GM21528 (cell line): Measurements from ENCODE around the gene EIF3C.
"Not testable (repeated sequence)": the region's sequence is repeated elsewhere in the genome, so short reads cannot be mapped to it uniquely, and the experiment has no call there.

Experiments used
- ATAC-seq: cut with Tn5 transposase; IDR thresholded peaks from one replicate; pipeline ENCODE4 v1.9.1; 2021; ENCODE audit warnings: mild to moderate bottlenecking, moderate library complexity; ENCODE audit not compliant: unreplicated experiment, low FRiP score

Gene EIF3C

GRCh38 chr16:28711220-28712083, at the start of gene EIF3C:
Gene EIF3C (plus strand): TSS chr16:28711464. CDS start chr16:28711687, 223 bp downstream.
- peak; percentile 95 for ATAC-seq

- ATAC-seq = not testable (repeated sequence)
Observed at GRCh38 chr16:28666264-28666663, 45.0 kb upstream of the EIF3C start.

- not testable (repeated sequence) for ATAC-seq
Observed at GRCh38 chr16:28667480-28667879, 43.8 kb upstream of the EIF3C start.

- not testable (repeated sequence) for ATAC-seq
Observed at GRCh38 chr16:28668199-28668598, 43.1 kb upstream of the EIF3C start.

- ATAC-seq = peak; percentile 72
Observed at GRCh38 chr16:28688327-28688952, 22.8 kb upstream of the EIF3C start.

DNA sequence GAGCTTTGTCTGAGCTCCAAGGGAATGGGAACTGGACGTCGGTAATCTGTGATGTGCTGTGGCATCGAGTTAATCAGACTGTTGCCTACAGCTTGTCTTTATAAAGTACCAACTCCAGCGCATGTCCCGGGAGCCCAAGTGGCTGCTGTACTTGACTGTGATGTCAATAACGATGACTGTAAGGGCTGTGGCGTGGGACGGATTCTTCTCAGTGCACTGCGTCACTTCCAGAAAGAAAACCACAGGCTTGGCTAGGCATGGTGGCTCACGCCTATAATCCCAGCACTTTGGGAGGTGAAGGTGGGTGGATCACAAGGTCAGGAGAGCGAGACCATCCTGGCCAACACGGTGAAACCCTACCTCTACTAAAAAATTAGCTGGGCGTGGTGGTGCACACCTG, 21.8 kb upstream of the EIF3C start:
- not testable (repeated sequence) for ATAC-seq

DNA sequence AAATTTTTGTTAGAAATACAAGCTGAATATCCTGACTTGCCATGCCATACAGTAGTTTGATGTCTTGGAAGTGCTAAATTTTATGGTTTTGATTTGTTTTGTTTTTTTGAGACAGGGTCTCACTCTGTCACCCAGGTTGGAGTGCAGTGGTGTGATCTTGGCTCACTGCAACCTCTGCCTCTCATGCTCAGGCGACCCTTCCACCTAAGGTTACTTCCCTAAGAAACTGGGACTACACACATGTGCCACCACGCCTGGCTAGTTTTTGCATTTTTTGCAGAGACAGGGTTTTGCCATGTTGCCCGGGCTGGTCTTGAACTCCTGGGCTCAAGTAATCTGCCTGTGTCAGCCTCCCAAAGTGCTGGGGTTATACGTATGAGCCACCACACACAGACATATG, 19.5 kb upstream of the EIF3C start:
- not testable (repeated sequence) for ATAC-seq

DNA sequence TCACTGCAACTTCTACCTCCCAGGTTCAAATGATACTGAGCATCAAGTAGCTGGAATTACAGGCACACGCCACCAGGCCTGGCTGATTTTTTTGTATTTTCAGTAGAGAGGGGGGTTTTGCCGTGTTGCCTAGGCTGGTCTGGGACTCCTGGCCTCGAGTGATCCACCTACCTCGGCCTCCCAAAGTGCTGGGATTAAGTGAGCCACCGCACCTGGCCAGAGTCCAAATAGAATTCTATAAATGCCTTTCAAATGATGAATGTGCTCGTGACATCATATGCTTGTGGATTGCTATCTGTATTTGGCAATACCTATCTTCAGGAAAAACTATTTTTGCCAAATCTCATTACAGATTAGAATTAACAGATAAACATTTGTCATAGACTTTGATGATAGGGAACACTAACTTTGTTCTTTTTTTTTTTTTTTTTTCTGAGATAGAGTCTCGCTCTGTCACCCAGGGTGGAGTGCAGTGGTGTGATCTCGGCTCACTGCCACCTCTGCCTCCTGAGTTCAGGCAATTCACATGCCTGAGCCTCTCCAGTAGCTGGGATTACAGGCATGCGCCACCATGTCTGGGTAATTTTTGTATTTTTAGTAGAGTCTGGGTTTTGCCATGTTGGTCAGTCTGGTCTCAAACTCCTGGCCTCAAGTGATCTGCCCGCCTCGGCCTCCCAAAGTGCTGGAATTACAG, 17.9 kb upstream of the EIF3C start:
- not testable (repeated sequence) for ATAC-seq

DNA sequence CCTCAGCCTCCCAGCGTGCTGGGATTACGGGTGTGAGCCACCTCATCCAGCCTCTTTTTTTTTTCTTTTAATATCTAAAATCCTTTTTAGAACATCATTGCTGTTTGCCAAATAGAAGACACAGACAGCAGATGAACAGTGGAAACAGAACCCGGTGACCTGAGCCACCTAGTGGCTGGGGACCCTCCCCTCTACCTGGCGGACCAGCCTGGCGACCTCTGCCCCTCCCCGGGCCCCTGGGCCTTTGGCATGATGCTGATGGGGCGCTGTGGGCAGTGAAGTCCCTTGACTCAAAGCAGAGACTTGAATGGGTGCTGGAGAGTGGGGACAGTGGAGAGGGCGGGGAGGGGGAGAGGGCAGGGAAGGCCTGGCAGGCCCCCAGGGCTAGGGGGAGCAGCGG, 11.5 kb upstream of the EIF3C start:
- not testable (repeated sequence) for ATAC-seq

DNA sequence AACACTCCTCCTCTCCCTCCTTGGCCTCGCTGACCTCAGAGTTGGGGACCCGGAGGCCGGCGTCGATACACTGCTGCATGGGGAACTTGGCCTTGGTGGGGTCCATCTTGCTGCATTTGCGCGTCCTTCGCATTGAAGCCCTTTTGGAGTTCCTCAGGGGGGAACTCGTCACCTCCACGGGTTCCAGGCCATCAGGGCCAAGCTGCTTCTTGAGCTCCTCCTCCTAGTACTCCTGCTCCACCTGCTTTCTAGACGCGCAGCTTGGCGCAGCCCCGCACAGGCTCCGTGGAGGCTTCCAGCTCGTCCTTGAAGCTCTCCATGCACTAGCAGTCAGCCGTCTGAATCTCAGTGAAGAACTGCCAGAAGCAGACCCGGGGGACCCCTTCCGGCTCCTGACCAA, 10.9 kb upstream of the EIF3C start:
- ATAC-seq = not testable (repeated sequence)

DNA sequence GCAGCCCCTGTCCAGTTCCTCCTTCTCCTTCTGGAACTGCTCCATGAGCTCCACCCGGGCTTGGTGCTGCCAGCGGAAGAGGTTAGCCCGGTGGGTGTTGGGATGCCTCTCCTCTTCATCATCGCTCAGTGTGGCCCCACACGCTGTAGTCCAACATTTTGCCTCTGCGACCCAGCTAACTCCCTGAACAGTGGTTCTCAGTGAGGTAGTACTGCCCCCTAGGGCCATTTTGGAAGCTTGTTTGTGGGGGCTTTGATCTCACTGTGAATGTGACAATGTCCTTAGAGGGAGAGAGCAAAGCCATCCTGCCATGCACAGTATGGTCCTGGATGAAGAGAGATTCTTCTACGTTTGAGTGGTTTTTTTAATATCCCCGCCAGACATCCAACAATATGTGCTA, 9.9 kb upstream of the EIF3C start:
- ATAC-seq = not testable (repeated sequence)

DNA sequence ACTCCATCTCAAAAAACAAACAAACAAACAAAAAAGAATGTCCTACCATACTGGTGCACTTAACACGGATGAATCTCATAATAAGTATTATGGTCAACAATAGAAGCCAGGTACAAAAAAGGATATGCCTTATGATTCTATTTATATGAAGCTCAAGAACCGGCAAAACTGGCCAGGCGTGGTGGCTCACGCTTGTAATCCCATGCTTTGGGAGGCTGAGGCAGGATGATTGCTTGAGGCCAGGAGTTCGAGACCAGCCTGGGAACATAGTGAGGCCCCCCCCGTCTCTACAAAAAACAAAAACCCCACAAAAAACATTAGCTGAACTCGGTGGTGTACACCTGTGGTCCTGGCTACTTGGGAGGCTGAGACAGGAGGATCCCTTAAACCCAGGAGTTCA, 7.0 kb upstream of the EIF3C start:
- not testable (repeated sequence) for ATAC-seq

DNA sequence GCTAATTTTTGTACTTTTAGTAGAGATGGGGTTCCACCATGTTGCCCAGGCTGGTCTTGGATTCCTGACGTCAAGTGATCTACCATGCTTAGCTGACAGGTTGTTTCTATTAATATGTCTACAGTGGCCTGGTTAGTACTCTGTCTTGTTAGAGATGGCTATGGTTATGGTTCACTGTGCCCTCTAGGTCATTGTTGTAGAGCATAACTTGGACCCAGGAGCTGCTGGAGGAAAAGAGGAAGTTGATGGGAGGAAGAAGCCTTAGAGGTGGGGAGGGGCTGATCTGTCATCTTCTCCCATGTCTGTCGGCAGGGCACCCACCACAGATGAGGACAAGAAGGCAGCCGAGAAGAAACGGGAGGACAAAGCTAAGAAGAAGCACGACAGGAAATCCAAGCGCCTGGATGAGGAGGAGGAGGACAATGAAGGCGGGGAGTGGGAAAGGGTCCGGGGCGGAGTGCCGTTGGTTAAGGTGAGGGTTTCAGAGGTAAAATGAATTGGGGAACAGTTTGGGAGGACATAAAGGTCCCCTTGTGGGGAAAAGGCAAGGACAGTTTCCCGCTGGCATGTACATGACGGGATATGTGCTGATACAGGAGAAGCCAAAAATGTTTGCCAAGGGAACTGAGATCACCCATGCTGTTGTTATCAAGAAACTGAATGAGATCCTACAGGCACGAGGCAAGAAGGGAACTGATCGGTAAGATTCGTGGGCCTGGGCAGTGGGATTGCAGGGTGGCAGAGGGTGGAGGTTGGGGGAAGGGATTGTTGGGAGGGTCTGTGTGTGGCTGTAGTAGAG, 11.8 kb downstream of the EIF3C start:
- ATAC-seq = not testable (repeated sequence)

GRCh38 chr16:28731253-28731652, 20.0 kb downstream of the EIF3C start:
- not testable (repeated sequence) for ATAC-seq

DNA sequence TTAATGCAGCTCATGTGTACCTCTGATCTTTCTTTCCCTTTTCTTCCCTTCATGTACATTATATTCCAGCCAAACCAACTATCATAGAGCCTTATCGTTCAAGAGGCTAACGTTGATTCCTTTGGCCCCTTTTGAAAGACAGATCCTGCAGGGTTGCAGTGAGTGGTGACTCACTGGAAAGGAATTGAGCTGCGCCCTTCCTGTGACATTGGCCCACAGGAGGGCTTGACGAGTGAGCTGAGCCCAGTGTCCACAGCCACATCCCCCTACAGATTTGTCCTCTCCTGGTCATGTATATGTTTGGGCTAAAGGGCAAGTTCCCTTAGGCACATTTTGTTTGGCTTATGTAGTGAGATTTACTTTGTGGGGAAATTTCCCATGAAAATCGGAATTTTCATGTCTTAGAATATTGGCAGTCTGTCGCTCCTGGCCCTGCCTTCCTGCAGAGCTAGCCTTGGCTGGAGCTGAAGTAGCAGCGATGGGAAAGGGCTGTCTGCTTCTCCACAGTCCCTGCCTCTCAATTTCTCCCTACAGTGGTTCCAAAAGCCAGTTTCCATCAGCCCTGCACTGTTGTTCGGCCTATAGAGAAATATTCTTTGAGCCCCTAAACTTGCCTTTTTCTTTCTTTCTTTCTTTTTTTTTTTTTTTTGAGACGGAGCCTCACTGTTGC, 21.3 kb downstream of the EIF3C start:
- not testable (repeated sequence) for ATAC-seq

- not testable (repeated sequence) for ATAC-seq
Observed at GRCh38 chr16:28739787-28740186, 28.5 kb downstream of the EIF3C start.

DNA sequence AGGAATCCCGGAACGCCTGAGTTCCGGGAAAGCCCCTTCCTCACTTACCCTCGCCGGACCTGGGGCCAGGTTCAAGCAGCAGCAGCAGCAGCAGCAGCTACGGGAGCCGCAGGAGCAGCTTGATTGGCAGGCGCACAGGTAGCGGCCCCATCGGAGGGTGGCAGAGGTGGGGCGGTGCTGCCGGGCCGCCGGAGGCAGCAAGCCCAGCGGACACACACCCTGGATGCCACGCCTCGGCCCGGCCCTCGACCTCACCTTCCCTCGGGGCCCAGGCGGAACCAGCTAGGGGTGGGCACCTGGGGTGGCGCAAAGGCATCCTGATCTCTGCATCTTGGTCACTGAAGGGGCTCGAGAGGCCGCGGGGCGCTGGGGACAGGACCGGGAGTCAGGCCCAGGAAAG, 29.4 kb downstream of the EIF3C start:
- ATAC-seq = not testable (repeated sequence)

- ATAC-seq = not testable (repeated sequence)
Observed at GRCh38 chr16:28741295-28741694, 30.0 kb downstream of the EIF3C start.

DNA sequence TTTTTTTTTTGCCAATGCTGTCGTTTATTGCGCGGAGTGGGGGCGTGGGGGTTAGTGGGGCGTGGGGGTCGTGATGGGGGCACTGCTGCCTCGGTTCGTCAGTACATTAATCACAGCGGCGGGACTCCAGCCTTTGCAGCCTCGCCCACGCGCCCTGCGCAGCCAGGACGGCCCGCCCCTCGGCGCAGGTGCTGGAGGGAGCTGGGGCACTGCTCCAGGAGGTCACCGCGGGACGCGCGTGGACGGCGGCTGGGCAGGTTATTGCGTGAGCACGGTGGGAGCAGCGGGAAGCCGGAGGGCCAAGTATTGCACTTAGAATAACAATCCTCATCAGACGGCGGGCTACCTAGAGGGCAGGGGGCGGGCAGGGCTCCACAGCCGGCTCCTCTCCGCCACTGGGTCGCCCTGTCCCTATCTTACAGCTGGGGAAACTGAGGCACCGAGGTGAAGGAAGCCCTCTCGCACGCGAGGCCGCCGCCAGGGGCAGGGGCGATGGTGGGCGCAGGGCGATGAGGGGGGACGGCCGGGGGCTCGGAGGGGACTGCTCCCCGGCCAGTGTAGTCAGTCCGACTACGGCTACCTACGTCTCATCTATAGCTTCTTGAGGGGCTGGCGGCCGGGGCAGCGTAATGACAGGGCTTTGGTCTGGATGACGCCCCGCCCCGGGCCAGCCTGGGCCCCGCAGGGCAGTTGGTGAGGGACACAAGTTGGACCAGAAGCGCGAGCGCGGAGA, 35.5 kb downstream of the EIF3C start:
- not testable (repeated sequence) for ATAC-seq
